GM12878 (cell line): Measurements from ENCODE around the gene CLEC16A. TPM values are rescaled to one million over a fixed set of nuclear protein-coding genes. Genes with fewer than 3 reads are reported as not detected.

Source experiments
- ATAC-seq: fragments of 200-7000 bp; cut with Tn5 transposase; 3 replicates; pipeline ENCODE4 v1.9.1; 2020; ENCODE audit warnings: mild to moderate bottlenecking, moderate library complexity
- BruUV-seq: library from RNA; stranded (reverse); fragments of 400-500 nt; replicated peaks from 2 replicates; lab custom pipeline; 2021; lab: Mats Ljungman, UMichigan
- CTCF ChIA-PET: fragments of 300-600 bp; sonication (Branson Sonifier 250); formaldehyde crosslinking; extraction: SDS; loops from one replicate; lab custom pipeline; 2021; ENCODE audit warnings: inconsistent platforms; lab: Yijun Ruan, JAX
- POLR2A ChIA-PET: fragments of 350-600 bp; formaldehyde crosslinking; extraction: SDS; loops from one replicate; lab custom pipeline; 2021; ENCODE audit warnings: inconsistent platforms; lab: Charles Lee
- RAD21 ChIA-PET: fragments of 300-600 bp; sonication (Branson Sonifier 250); formaldehyde crosslinking; loops from one replicate; lab custom pipeline; 2023; ENCODE audit warnings: antibody characterized with exemption; ENCODE audit not compliant: unreplicated experiment; lab: Charles Lee
- SMC1A ChIA-PET: fragments of 300-600 bp; sonication (Branson Sonifier 250); formaldehyde crosslinking; loops from one replicate; lab custom pipeline; 2023; ENCODE audit not compliant: unreplicated experiment, uncharacterized antibody; lab: Charles Lee
- DNase-seq: peaks from one replicate; pipeline ENCODE4 v3.0.0-alpha.2; 2011; ENCODE audit warnings: low read depth, low spot score
- FAIRE-seq: peaks from 3 replicates; lab custom pipeline; 2011; peaks lifted over from hg19 to GRCh38; lab: Jason Lieb, UNC
- H2AFZ ChIP-seq: 2 replicates; pipeline ENCODE4 v1.6.0; 2011; ENCODE audit warnings: low read depth, low read length, control low read depth; ENCODE audit not compliant: control insufficient read depth
- H3K27ac ChIP-seq: 2 replicates; pipeline ENCODE4 v1.5.1; 2011; ENCODE audit warnings: control low read depth; ENCODE audit not compliant: control insufficient read depth, insufficient read depth
- H3K27me3 ChIP-seq, 2 experiments: replicated peaks in 1 of 2; 2 replicates each; pipeline versions ENCODE4 v1.6.0 to v1.6.1; 2011; ENCODE audit warnings: low read length in 1 of 2; ENCODE audit not compliant: control insufficient read depth in 2 of 2, insufficient read depth in 2 of 2
- H3K36me3 ChIP-seq, 2 experiments: 2 replicates each; pipeline ENCODE4 v1.5.1; 2011; ENCODE audit warnings: low read length in 1 of 2; ENCODE audit not compliant: control insufficient read depth in 2 of 2, insufficient read depth in 2 of 2
- H3K4me1 ChIP-seq: 2 replicates; pipeline ENCODE4 v1.6.1; 2011; ENCODE audit warnings: mild to moderate bottlenecking, low read length, moderate library complexity, mixed read lengths; ENCODE audit not compliant: control insufficient read depth, insufficient read depth
- H3K4me2 ChIP-seq: 2 replicates; pipeline ENCODE4 v1.6.0; 2011; ENCODE audit warnings: control low read depth; ENCODE audit not compliant: control insufficient read depth, insufficient read depth
- H3K4me3 ChIP-seq: fragments of 200-600 bp; sonication (generic); 2 replicates; pipeline ENCODE4 v1.5.1; 2016
- H3K79me2 ChIP-seq: 2 replicates; pipeline ENCODE4 v1.6.0; 2011; ENCODE audit warnings: low read length; ENCODE audit not compliant: control insufficient read depth, insufficient read depth
- H3K9ac ChIP-seq: 2 replicates; pipeline ENCODE4 v1.8.0; 2011; ENCODE audit warnings: low read length, control low read depth, mixed read lengths; ENCODE audit not compliant: control insufficient read depth, insufficient read depth
- H3K9me3 ChIP-seq: replicated peaks from 3 replicates; pipeline ENCODE4 v1.5.1; 2011; ENCODE audit warnings: mild to moderate bottlenecking, low read length; ENCODE audit not compliant: control insufficient read depth, insufficient read depth
- H4K20me1 ChIP-seq: 2 replicates; pipeline ENCODE4 v1.6.0; 2011; ENCODE audit not compliant: control insufficient read depth, insufficient read depth
- ATF3 ChIP-seq: IDR thresholded peaks from 2 replicates; pipeline ENCODE4 v1.6.1; 2011; ENCODE audit warnings: low read depth, mild to moderate bottlenecking, low read length, moderate library complexity, borderline replicate concordance; ENCODE audit errors: extremely low read depth
- ELK1 ChIP-seq: IDR thresholded peaks from 2 replicates; pipeline ENCODE4 v1.6.1; 2012; ENCODE audit warnings: low read depth, low read length, improper control_type of control experiment
- ESRRA ChIP-seq: IDR thresholded peaks from 2 replicates; pipeline ENCODE4 v1.6.1; 2012; ENCODE audit warnings: mild to moderate bottlenecking, low read length, improper control_type of control experiment
- HDAC2 ChIP-seq: fragments of 200-600 bp; sonication (generic); IDR thresholded peaks from 2 replicates; pipeline ENCODE4 v1.6.1; 2017
- MEF2A ChIP-seq: IDR thresholded peaks from 2 replicates; pipeline ENCODE4 v1.6.1; 2011; ENCODE audit warnings: low read depth, mild to moderate bottlenecking, low read length, moderate library complexity; ENCODE audit not compliant: insufficient read depth
- MYB ChIP-seq: fragments of 150-350 bp; IDR thresholded peaks from 2 replicates; pipeline ENCODE4 v1.6.1; 2014; ENCODE audit warnings: mild to moderate bottlenecking, low read depth, low read length, borderline replicate concordance
- POLR2A ChIP-seq: IDR thresholded peaks from 2 replicates; pipeline ENCODE4 v1.6.1; 2011; ENCODE audit warnings: low read depth, mild to moderate bottlenecking, low read length
- POLR2AphosphoS2 ChIP-seq: IDR thresholded peaks from 2 replicates; pipeline ENCODE4 v1.6.1; 2011; ENCODE audit warnings: low read depth, mild to moderate bottlenecking, low read length, improper control_type of control experiment, moderate library complexity
- SMAD5 ChIP-seq: IDR thresholded peaks from 2 replicates; pipeline ENCODE4 v1.6.1; 2016; ENCODE audit warnings: antibody characterized with exemption, low read depth
- SUZ12 ChIP-seq: fragments of 200-600 bp; sonication (generic); IDR thresholded peaks from one replicate; pipeline ENCODE4 v1.6.1; 2018; ENCODE audit warnings: antibody characterized with exemption, mild to moderate bottlenecking; ENCODE audit not compliant: unreplicated experiment
- TBL1XR1 ChIP-seq: IDR thresholded peaks from 2 replicates; pipeline ENCODE4 v1.6.1; 2012; ENCODE audit warnings: low read depth, low read length, improper control_type of control experiment
- ZZZ3 ChIP-seq: IDR thresholded peaks from 2 replicates; pipeline ENCODE4 v1.6.1; 2011; ENCODE audit warnings: low read depth; ENCODE audit not compliant: control insufficient read depth, insufficient read length
- WGBS: methylation state at CpG from one replicate; pipeline ENCODE4 v1.1.6; 2016; ENCODE audit warnings: low lambda C conversion rate; ENCODE audit not compliant: insufficient replicate concordance, insufficient coverage; ENCODE audit errors: missing lambda C conversion rate; 5-methylcytosine and 5-hydroxymethylcytosine counted together
- in situ Hi-C: fragments of 300-500 bp; cut with MboI; formaldehyde crosslinking; loops from 9 replicates; pipeline ENCODE4 v1.14.3; 2018; ENCODE audit warnings: mixed read lengths
- intact Hi-C: fragments of 100-400 bp; cut with micrococcal nuclease; formaldehyde crosslinking; loops from one replicate; pipeline ENCODE4 v1.14.2; 2022; ENCODE audit not compliant: unreplicated experiment
- polyA plus RNA-seq, 11 experiments: library from polyadenylated mRNA; depleted of rRNA in 4 of 11; unstranded in 6 of 11; stranded (reverse) in 5 of 11; fragments of >200 nt; fragmentation: Nextera tagmentation in 4 of 11; fragmentation: Illumina TruSeq in 1 of 11; extraction: Ambion mirVana in 4 of 11; extraction: Trizol in 1 of 11; gene quantifications; 1 replicate in 1 of 11; 2 replicates in 10 of 11; pipeline versions ENCODE4 v1.2.1 to v1.2.3, GENCODE V29; 2011 to 2016; ENCODE audit warnings: inconsistent platforms in 2 of 11, missing spikeins in 2 of 11, low read depth in 1 of 11
- total RNA-seq, 4 experiments: library from RNA; depleted of rRNA in 3 of 4; stranded (reverse); fragments of >200 nt in 3 of 4; fragmentation: Illumina TruSeq in 1 of 4; extraction: Trizol in 1 of 4; gene quantifications; 2 replicates each; pipeline versions ENCODE4 v1.2.1 to v1.2.3, GENCODE V29; 2013 to 2021
- TF ChIP-seq, protein P1 (sequence below): IDR thresholded peaks from 2 replicates; pipeline ENCODE4 v1.6.1; 2012; ENCODE audit warnings: low read length, inconsistent platforms
- TF ChIP-seq, protein P2 (sequence below): IDR thresholded peaks from 2 replicates; pipeline ENCODE4 v1.6.1; 2011; ENCODE audit warnings: mild to moderate bottlenecking, low read depth, low read length, moderate library complexity; ENCODE audit not compliant: insufficient replicate concordance
- TF ChIP-seq, protein P3 (sequence below): IDR thresholded peaks from 2 replicates; pipeline ENCODE4 v1.6.1; 2011; ENCODE audit warnings: borderline replicate concordance, low read depth, mild to moderate bottlenecking, moderate library complexity, low read length; ENCODE audit not compliant: insufficient read depth, poor library complexity, severe bottlenecking
- TF ChIP-seq, protein P4 (sequence below): fragments of 450-650 bp; IDR thresholded peaks from 2 replicates; pipeline ENCODE4 v1.6.1; 2017; ENCODE audit warnings: low read depth, mild to moderate bottlenecking, moderate library complexity

The CLEC16A gene
- total and polyA plus RNA-seq, 10 of the 15 experiments (the other 5 are each of a cell fraction or from before 2014, with no cell fraction given) = 1.5 to 28.8 (median 19.2) TPM

GRCh38 chr16:10927497-10928112 lies 16.8 kb upstream of the CLEC16A start:
- no peak overlapping the region for H3K27ac ChIP-seq
- no peaks in the 10 kb centered on the region for H3K4me1 ChIP-seq
- TF ChIP-seq, protein P1, sequence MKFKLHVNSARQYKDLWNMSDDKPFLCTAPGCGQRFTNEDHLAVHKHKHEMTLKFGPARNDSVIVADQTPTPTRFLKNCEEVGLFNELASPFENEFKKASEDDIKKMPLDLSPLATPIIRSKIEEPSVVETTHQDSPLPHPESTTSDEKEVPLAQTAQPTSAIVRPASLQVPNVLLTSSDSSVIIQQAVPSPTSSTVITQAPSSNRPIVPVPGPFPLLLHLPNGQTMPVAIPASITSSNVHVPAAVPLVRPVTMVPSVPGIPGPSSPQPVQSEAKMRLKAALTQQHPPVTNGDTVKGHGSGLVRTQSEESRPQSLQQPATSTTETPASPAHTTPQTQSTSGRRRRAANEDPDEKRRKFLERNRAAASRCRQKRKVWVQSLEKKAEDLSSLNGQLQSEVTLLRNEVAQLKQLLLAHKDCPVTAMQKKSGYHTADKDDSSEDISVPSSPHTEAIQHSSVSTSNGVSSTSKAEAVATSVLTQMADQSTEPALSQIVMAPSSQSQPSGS = 0 out of 2 replicates have a peak, but pooled peaks have one; percentile 20
- TF ChIP-seq, protein P2, sequence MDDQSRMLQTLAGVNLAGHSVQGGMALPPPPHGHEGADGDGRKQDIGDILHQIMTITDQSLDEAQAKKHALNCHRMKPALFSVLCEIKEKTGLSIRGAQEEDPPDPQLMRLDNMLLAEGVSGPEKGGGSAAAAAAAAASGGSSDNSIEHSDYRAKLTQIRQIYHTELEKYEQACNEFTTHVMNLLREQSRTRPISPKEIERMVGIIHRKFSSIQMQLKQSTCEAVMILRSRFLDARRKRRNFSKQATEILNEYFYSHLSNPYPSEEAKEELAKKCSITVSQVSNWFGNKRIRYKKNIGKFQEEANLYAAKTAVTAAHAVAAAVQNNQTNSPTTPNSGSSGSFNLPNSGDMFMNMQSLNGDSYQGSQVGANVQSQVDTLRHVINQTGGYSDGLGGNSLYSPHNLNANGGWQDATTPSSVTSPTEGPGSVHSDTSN = no peak
- TF ChIP-seq MYB (no peak), MEF2A (no peak), POLR2AphosphoS2 (peak; percentile 76), ZZZ3 (no peak), TBL1XR1 (no peak), ESRRA (no peak), SMAD5 (peak; percentile 8; the same call in 1 of the 2 replicates), POLR2A (peak; percentile 54; the same call in 1 of the 2 replicates), ATF3 (no peak), HDAC2 (no peak), SUZ12 (no peak), ELK1 (no peak)
- TF ChIP-seq, protein P3, sequence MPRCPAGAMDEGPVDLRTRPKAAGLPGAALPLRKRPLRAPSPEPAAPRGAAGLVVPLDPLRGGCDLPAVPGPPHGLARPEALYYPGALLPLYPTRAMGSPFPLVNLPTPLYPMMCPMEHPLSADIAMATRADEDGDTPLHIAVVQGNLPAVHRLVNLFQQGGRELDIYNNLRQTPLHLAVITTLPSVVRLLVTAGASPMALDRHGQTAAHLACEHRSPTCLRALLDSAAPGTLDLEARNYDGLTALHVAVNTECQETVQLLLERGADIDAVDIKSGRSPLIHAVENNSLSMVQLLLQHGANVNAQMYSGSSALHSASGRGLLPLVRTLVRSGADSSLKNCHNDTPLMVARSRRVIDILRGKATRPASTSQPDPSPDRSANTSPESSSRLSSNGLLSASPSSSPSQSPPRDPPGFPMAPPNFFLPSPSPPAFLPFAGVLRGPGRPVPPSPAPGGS = peak; percentile 64
- TF ChIP-seq, protein P4, sequence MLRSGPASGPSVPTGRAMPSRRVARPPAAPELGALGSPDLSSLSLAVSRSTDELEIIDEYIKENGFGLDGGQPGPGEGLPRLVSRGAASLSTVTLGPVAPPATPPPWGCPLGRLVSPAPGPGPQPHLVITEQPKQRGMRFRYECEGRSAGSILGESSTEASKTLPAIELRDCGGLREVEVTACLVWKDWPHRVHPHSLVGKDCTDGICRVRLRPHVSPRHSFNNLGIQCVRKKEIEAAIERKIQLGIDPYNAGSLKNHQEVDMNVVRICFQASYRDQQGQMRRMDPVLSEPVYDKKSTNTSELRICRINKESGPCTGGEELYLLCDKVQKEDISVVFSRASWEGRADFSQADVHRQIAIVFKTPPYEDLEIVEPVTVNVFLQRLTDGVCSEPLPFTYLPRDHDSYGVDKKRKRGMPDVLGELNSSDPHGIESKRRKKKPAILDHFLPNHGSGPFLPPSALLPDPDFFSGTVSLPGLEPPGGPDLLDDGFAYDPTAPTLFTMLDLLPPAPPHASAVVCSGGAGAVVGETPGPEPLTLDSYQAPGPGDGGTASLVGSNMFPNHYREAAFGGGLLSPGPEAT = no peak

More at GRCh38 chr16:10927497-10928112, 16.8 kb upstream of the CLEC16A start:
- Histone ChIP-seq H2AFZ (no peak overlapping the region), H3K4me3 (no peak overlapping the region), H4K20me1 (no peaks in the 10 kb centered on the region), H3K27me3 (no peaks in the 10 kb centered on the region), H3K4me2 (no peak overlapping the region), H3K9me3 (no peaks in the 10 kb centered on the region), H3K79me2 (peaks cover 2% of the 10 kb centered on the region), H3K36me3 (peaks cover 18 to 21% of the 10 kb centered on the region in 2 experiments; a peak in 3 of 4 replicates), H3K9ac (no peak overlapping the region)
- SMC1A ChIA-PET = interaction anchor here (0.7 to 3.3 kb wide), 5 partner anchors 8 to 185 kb away, joined by 3 to 15 read pairs (median 3); partner anchors contain the start of gene CIITA
- FAIRE-seq (no peak), ATAC-seq (no peak), DNase-seq (no peak)
- in situ Hi-C loops (no loop called here), intact Hi-C loops (no loop called here)
- CTCF ChIA-PET = interaction anchor here (0.8 to 1.9 kb wide), 4 partner anchors 9 to 24 kb away, joined by 3 to 6 read pairs (median 4); no protein-coding TSS in a partner anchor
- WGBS = 40% methylated on average over 11 of the region's 11 CpGs
- POLR2A ChIA-PET = interaction anchor here (0.7 to 1.5 kb wide), 2 partner anchors 10 to 17 kb away, joined by 3 to 5 read pairs; no protein-coding TSS in a partner anchor
- no TSS peak for BruUV-seq
- RAD21 ChIA-PET = no interaction called here
